GM12878 (cell line): ENCODE measurements around the gene CFAP65. TPM values are rescaled to one million over a fixed set of nuclear protein-coding genes. Genes with fewer than 3 reads are reported as not detected.

Experiments
- ATAC-seq: fragments of 200-7000 bp; cut with Tn5 transposase; 3 replicates; pipeline ENCODE4 v1.9.1; 2020; ENCODE audit warnings: mild to moderate bottlenecking, moderate library complexity
- BruUV-seq: library from RNA; stranded (reverse); fragments of 400-500 nt; replicated peaks from 2 replicates; lab custom pipeline; 2021; lab: Mats Ljungman, UMichigan
- CTCF ChIA-PET: fragments of 300-600 bp; sonication (Branson Sonifier 250); formaldehyde crosslinking; extraction: SDS; loops from one replicate; lab custom pipeline; 2021; ENCODE audit warnings: inconsistent platforms; lab: Yijun Ruan, JAX
- POLR2A ChIA-PET: fragments of 350-600 bp; formaldehyde crosslinking; extraction: SDS; loops from one replicate; lab custom pipeline; 2021; ENCODE audit warnings: inconsistent platforms; lab: Charles Lee
- RAD21 ChIA-PET: fragments of 300-600 bp; sonication (Branson Sonifier 250); formaldehyde crosslinking; loops from one replicate; lab custom pipeline; 2023; ENCODE audit warnings: antibody characterized with exemption; ENCODE audit not compliant: unreplicated experiment; lab: Charles Lee
- SMC1A ChIA-PET: fragments of 300-600 bp; sonication (Branson Sonifier 250); formaldehyde crosslinking; loops from one replicate; lab custom pipeline; 2023; ENCODE audit not compliant: unreplicated experiment, uncharacterized antibody; lab: Charles Lee
- DNase-seq: peaks from one replicate; pipeline ENCODE4 v3.0.0-alpha.2; 2011; ENCODE audit warnings: low read depth, low spot score
- FAIRE-seq: peaks from 3 replicates; lab custom pipeline; 2011; peaks lifted over from hg19 to GRCh38; lab: Jason Lieb, UNC
- H2AFZ ChIP-seq: 2 replicates; pipeline ENCODE4 v1.6.0; 2011; ENCODE audit warnings: low read depth, low read length, control low read depth; ENCODE audit not compliant: control insufficient read depth
- H3K27ac ChIP-seq: 2 replicates; pipeline ENCODE4 v1.5.1; 2011; ENCODE audit warnings: control low read depth; ENCODE audit not compliant: control insufficient read depth, insufficient read depth
- H3K27me3 ChIP-seq, 2 experiments: replicated peaks in 1 of 2; 2 replicates each; pipeline versions ENCODE4 v1.6.0 to v1.6.1; 2011; ENCODE audit warnings: low read length in 1 of 2; ENCODE audit not compliant: control insufficient read depth in 2 of 2, insufficient read depth in 2 of 2
- H3K36me3 ChIP-seq, 2 experiments: 2 replicates each; pipeline ENCODE4 v1.5.1; 2011; ENCODE audit warnings: low read length in 1 of 2; ENCODE audit not compliant: control insufficient read depth in 2 of 2, insufficient read depth in 2 of 2
- H3K4me1 ChIP-seq: 2 replicates; pipeline ENCODE4 v1.6.1; 2011; ENCODE audit warnings: mild to moderate bottlenecking, low read length, moderate library complexity, mixed read lengths; ENCODE audit not compliant: control insufficient read depth, insufficient read depth
- H3K4me2 ChIP-seq: 2 replicates; pipeline ENCODE4 v1.6.0; 2011; ENCODE audit warnings: control low read depth; ENCODE audit not compliant: control insufficient read depth, insufficient read depth
- H3K4me3 ChIP-seq: fragments of 200-600 bp; sonication (generic); 2 replicates; pipeline ENCODE4 v1.5.1; 2016
- H3K79me2 ChIP-seq: 2 replicates; pipeline ENCODE4 v1.6.0; 2011; ENCODE audit warnings: low read length; ENCODE audit not compliant: control insufficient read depth, insufficient read depth
- H3K9ac ChIP-seq: 2 replicates; pipeline ENCODE4 v1.8.0; 2011; ENCODE audit warnings: low read length, control low read depth, mixed read lengths; ENCODE audit not compliant: control insufficient read depth, insufficient read depth
- H3K9me3 ChIP-seq: replicated peaks from 3 replicates; pipeline ENCODE4 v1.5.1; 2011; ENCODE audit warnings: mild to moderate bottlenecking, low read length; ENCODE audit not compliant: control insufficient read depth, insufficient read depth
- H4K20me1 ChIP-seq: 2 replicates; pipeline ENCODE4 v1.6.0; 2011; ENCODE audit not compliant: control insufficient read depth, insufficient read depth
- BHLHE40 ChIP-seq, 2 experiments: fragments of 450-650 bp in 1 of 2; IDR thresholded peaks; 2 replicates each; pipeline ENCODE4 v1.6.1; 2011 to 2017; ENCODE audit warnings: low read depth in 2 of 2, borderline replicate concordance in 1 of 2, improper control_type of control experiment in 1 of 2, low read length in 1 of 2, mild to moderate bottlenecking in 1 of 2
- MAX ChIP-seq: IDR thresholded peaks from 2 replicates; pipeline ENCODE4 v1.6.1; 2012; ENCODE audit warnings: low read depth, low read length, improper control_type of control experiment
- MYC ChIP-seq: IDR thresholded peaks from 2 replicates; pipeline ENCODE4 v1.6.1; 2011; ENCODE audit warnings: mild to moderate bottlenecking, low read length, moderate library complexity, inconsistent platforms; ENCODE audit not compliant: insufficient read depth, insufficient replicate concordance, insufficient read length, severe bottlenecking
- TBL1XR1 ChIP-seq: IDR thresholded peaks from 2 replicates; pipeline ENCODE4 v1.6.1; 2012; ENCODE audit warnings: low read depth, low read length, improper control_type of control experiment
- ZBTB11 ChIP-seq: fragments of 450-650 bp; formaldehyde crosslinking; IDR thresholded peaks from 2 replicates; pipeline ENCODE4 v1.5.0; 2022; ENCODE audit warnings: mild to moderate bottlenecking, missing genetic modification characterization
- WGBS: methylation state at CpG from one replicate; pipeline ENCODE4 v1.1.6; 2016; ENCODE audit warnings: low lambda C conversion rate; ENCODE audit not compliant: insufficient replicate concordance, insufficient coverage; ENCODE audit errors: missing lambda C conversion rate; 5-methylcytosine and 5-hydroxymethylcytosine counted together
- in situ Hi-C: fragments of 300-500 bp; cut with MboI; formaldehyde crosslinking; loops from 9 replicates; pipeline ENCODE4 v1.14.3; 2018; ENCODE audit warnings: mixed read lengths
- intact Hi-C: fragments of 100-400 bp; cut with micrococcal nuclease; formaldehyde crosslinking; loops from one replicate; pipeline ENCODE4 v1.14.2; 2022; ENCODE audit not compliant: unreplicated experiment
- polyA plus RNA-seq, 11 experiments: library from polyadenylated mRNA; depleted of rRNA in 4 of 11; unstranded in 6 of 11; stranded (reverse) in 5 of 11; fragments of >200 nt; fragmentation: Nextera tagmentation in 4 of 11; fragmentation: Illumina TruSeq in 1 of 11; extraction: Ambion mirVana in 4 of 11; extraction: Trizol in 1 of 11; gene quantifications; 1 replicate in 1 of 11; 2 replicates in 10 of 11; pipeline versions ENCODE4 v1.2.1 to v1.2.3, GENCODE V29; 2011 to 2016; ENCODE audit warnings: inconsistent platforms in 2 of 11, missing spikeins in 2 of 11, low read depth in 1 of 11
- total RNA-seq, 4 experiments: library from RNA; depleted of rRNA in 3 of 4; stranded (reverse); fragments of >200 nt in 3 of 4; fragmentation: Illumina TruSeq in 1 of 4; extraction: Trizol in 1 of 4; gene quantifications; 2 replicates each; pipeline versions ENCODE4 v1.2.1 to v1.2.3, GENCODE V29; 2013 to 2021

CFAP65 gene
- total and polyA plus RNA-seq, 10 of the 15 experiments (the other 5 are each of a cell fraction or from before 2014, with no cell fraction given): not detected

GRCh38 chr2:218964041-218964771 lies 77.1 kb downstream of the CFAP65 start:
- in situ Hi-C loops (no loop called here), intact Hi-C loops (no loop called here)
- SMC1A ChIA-PET: no interaction called here
- no peak overlapping the region for H3K9ac ChIP-seq
- H3K9me3 ChIP-seq: no peaks in the 10 kb centered on the region
- CTCF ChIA-PET: interaction anchor here (0.9 to 1.7 kb wide), 4 partner anchors 10 to 66 kb away, joined by 3 to 9 read pairs (median 4); no protein-coding TSS in a partner anchor
- 49% methylated on average over 5 of the region's 5 CpGs for WGBS
- RAD21 ChIA-PET: interaction anchor here (0.7 kb wide), 1 partner anchor 63 kb away, joined by 3 read pairs; no protein-coding TSS in a partner anchor
- H3K27ac ChIP-seq: no peak overlapping the region
- POLR2A ChIA-PET: interaction anchor here (0.7 kb wide), 1 partner anchor 420 kb away, joined by 4 read pairs; no protein-coding TSS in a partner anchor
- no peaks in the 10 kb centered on the region for H3K36me3 ChIP-seq
- DNase-seq (no peak), FAIRE-seq (no peak), ATAC-seq (no peak)
- H3K4me2 ChIP-seq: no peak overlapping the region
- no peaks in the 10 kb centered on the region for H4K20me1 ChIP-seq
- H3K79me2 ChIP-seq: no peaks in the 10 kb centered on the region
- no peak for TF ChIP-seq BHLHE40 (IDR thresholded peaks at IDR 0.05; ENCODE audit: borderline replicate concordance in 1 of 2, low read depth in 2 of 2, low read length in 1 of 2)
- no peak for TF ChIP-seq TBL1XR1
- TF ChIP-seq ZBTB11: no peak
- TF ChIP-seq MYC: no peak
- TF ChIP-seq MAX: no peak
- H3K4me3 ChIP-seq: no peak overlapping the region
- no peak overlapping the region for H2AFZ ChIP-seq
- no peaks in the 10 kb centered on the region for H3K4me1 ChIP-seq
- H3K27me3 ChIP-seq: peaks cover 12 to 13% of the 10 kb centered on the region in 2 experiments; a peak in 3 of 4 replicates
- BruUV-seq: no TSS peak
